Activated CD4-positive, alpha-beta memory T cell treated with anti-CD3 and anti-CD28 coated beads, Interleukin-2, amount 10 ng/mL, durations not matched to agents 7 days and 5 days (primary cell): Measurements from ENCODE around the gene KIF1A. TPM values are rescaled to one million over a fixed set of nuclear protein-coding genes. Genes with fewer than 3 reads are reported as not detected.

Experiments
- CTCF ChIA-PET: fragments of 350-600 bp; sonication (Branson Sonifier 250); formaldehyde crosslinking; loops from one replicate; lab custom pipeline; 2021; ENCODE audit warnings: antibody characterized with exemption, inconsistent platforms; lab: Charles Lee
- POLR2A ChIA-PET: fragments of 350-600 bp; sonication (Branson Sonifier 250); formaldehyde crosslinking; loops from one replicate; lab custom pipeline; 2021; ENCODE audit warnings: antibody characterized with exemption; lab: Charles Lee
- DNase-seq: peaks from one replicate; pipeline ENCODE4 v3.0.0-alpha.2; 2020
- H3K27ac Mint-ChIP-seq: one replicate; pipeline ENCODE4 v1.8.0; 2021; ENCODE audit warnings: mild to moderate bottlenecking, mixed read lengths
- H3K27me3 Mint-ChIP-seq: one replicate; pipeline ENCODE4 v1.8.0; 2021; ENCODE audit warnings: mixed read lengths
- H3K36me3 Mint-ChIP-seq: one replicate; pipeline ENCODE4 v1.8.0; 2021; ENCODE audit warnings: low read depth, mixed read lengths
- H3K4me1 Mint-ChIP-seq: one replicate; pipeline ENCODE4 v1.8.0; 2021; ENCODE audit warnings: mixed read lengths
- H3K4me3 Mint-ChIP-seq: one replicate; pipeline ENCODE4 v1.8.0; 2021; ENCODE audit warnings: mild to moderate bottlenecking, mixed read lengths
- H3K9me3 Mint-ChIP-seq: one replicate; pipeline ENCODE4 v1.8.0; 2021; ENCODE audit warnings: mixed read lengths
- total RNA-seq, 2 experiments: library from RNA; stranded (reverse); gene quantifications; one replicate each; pipeline ENCODE4 v1.2.3, GENCODE V29; 2021

KIF1A gene
- total RNA-seq, 2 experiments from 2014 or later, result 0.58 to 0.71 TPM

- DNase-seq, result no peak
- H3K27me3 Mint-ChIP-seq, result no peaks in the 10 kb centered on the region
- H3K4me3 Mint-ChIP-seq, result no peak overlapping the region
- no peaks in the 10 kb centered on the region for H3K9me3 Mint-ChIP-seq
- peaks cover 7% of the 10 kb centered on the region for H3K4me1 Mint-ChIP-seq
- POLR2A ChIA-PET, result no interaction called here
- H3K27ac Mint-ChIP-seq, result no peak overlapping the region
- CTCF ChIA-PET, result interaction anchor here (1.2 kb wide), 1 partner anchor 229 kb away, joined by 3 read pairs; no protein-coding TSS in a partner anchor
- no peaks in the 10 kb centered on the region for H3K36me3 Mint-ChIP-seq
Observed at GRCh38 chr2:240742602-240743095, 77.4 kb downstream of the KIF1A start.

GRCh38 chr2:240741091-240741490 lies 78.9 kb downstream of the KIF1A start:
- Mint-ChIP-seq H3K27me3 (no peaks in the 10 kb centered on the region), H3K4me3 (no peak overlapping the region), H3K36me3 (no peaks in the 10 kb centered on the region), H3K4me1 (peaks cover 7% of the 10 kb centered on the region), H3K9me3 (no peaks in the 10 kb centered on the region), H3K27ac (no peak overlapping the region)
- no peak for DNase-seq
- ChIA-PET CTCF (no interaction called here), POLR2A (no interaction called here)

GRCh38 chr2:240739797-240740196 lies 80.2 kb downstream of the KIF1A start:
- H3K9me3 Mint-ChIP-seq, result no peaks in the 10 kb centered on the region
- no peak overlapping the region for H3K27ac Mint-ChIP-seq
- no peaks in the 10 kb centered on the region for H3K27me3 Mint-ChIP-seq
- peak; percentile 23 for DNase-seq
- H3K4me3 Mint-ChIP-seq, result no peak overlapping the region
- POLR2A ChIA-PET, result no interaction called here
- H3K36me3 Mint-ChIP-seq, result no peaks in the 10 kb centered on the region
- CTCF ChIA-PET, result no interaction called here
- peaks cover 7% of the 10 kb centered on the region for H3K4me1 Mint-ChIP-seq

DNA sequence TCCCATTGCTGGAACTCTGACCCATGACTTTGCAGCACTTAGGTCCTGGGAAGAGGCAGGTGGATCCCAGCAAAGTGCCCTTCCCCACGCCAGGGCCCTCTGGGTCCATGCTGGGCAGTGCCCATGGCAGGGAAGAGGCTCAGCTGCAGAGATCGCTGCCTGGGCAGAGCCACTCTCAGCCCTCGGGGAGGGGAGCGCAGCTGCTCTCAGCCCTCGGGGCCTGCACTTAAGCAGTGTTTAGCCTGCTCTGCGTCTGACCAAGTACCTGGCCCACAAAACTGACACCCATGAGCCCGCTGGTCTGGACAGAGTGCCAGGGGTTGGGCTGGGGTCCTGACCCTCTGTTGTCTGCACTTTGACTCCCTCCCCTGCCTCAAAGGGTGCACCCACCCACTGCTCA lies 82.1 kb downstream of the KIF1A start:
- no peak for DNase-seq
- H3K4me3 Mint-ChIP-seq, result no peak overlapping the region
- ChIA-PET POLR2A (no interaction called here), CTCF (no interaction called here)
- H3K4me1 Mint-ChIP-seq, result peaks cover 7% of the 10 kb centered on the region
- no peaks in the 10 kb centered on the region for H3K27me3 Mint-ChIP-seq
- H3K9me3 Mint-ChIP-seq, result no peaks in the 10 kb centered on the region
- H3K27ac Mint-ChIP-seq, result no peak overlapping the region
- H3K36me3 Mint-ChIP-seq, result no peaks in the 10 kb centered on the region

- no peaks in the 10 kb centered on the region for H3K27me3 Mint-ChIP-seq
- ChIA-PET CTCF (no interaction called here), POLR2A (no interaction called here)
- DNase-seq, result no peak
- no peak overlapping the region for H3K4me3 Mint-ChIP-seq
- H3K27ac Mint-ChIP-seq, result no peak overlapping the region
- H3K9me3 Mint-ChIP-seq, result no peaks in the 10 kb centered on the region
- H3K36me3 Mint-ChIP-seq, result no peaks in the 10 kb centered on the region
- H3K4me1 Mint-ChIP-seq, result peaks cover 7% of the 10 kb centered on the region
Observed at GRCh38 chr2:240737512-240737911, 82.5 kb downstream of the KIF1A start.

DNA sequence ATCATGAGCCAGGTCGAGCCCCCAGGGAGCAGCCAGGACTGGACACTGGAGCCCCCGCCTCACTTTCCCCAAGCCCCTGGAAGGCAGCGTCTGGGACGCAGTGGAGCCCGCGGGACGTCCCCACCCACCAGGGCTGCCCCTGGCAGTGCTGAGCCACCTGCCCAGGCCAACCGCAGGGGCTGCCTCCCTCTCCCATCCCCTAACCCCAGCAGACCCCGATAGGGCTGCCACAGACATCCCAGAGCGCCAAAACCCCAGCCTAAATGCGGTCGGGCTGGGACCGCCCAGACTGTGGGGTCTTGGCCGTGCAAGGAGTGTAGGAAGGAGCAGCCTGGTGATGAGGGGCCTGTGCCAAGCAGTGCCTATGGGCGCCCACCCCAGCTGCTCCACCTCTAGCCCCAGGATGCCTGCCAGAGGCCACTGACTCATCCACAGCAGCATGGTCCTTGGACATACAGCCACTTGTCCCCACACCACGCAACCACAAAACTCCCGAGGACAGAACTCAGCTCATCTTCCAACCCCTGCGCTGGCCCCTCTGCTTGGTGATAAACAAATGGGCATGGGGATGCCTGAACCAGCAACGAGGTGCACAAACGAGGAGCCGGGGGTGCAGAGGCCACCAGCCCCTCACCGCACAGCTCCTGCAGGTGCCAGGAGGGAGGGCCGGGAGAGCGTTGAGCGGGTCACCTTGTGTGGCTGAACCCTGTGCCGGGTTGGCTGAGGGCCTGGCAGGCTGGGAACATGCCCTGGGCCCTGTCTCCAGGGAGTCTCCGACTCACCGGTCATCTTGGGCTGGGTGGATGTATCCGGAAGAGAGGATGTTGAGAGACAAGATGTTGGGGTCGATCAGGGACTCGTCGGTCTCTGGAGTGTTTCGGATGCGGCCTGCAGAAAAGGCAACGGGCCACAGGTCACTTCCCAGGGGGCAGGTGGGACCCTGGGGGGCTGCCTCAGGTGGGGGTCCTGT lies 83.5 kb downstream of the KIF1A start:
- Mint-ChIP-seq H3K27me3 (no peaks in the 10 kb centered on the region), H3K4me3 (no peak overlapping the region), H3K36me3 (no peaks in the 10 kb centered on the region), H3K9me3 (no peaks in the 10 kb centered on the region), H3K4me1 (peaks cover 7% of the 10 kb centered on the region), H3K27ac (no peak overlapping the region)
- CTCF ChIA-PET, result no interaction called here
- DNase-seq, result no peak
- POLR2A ChIA-PET, result no interaction called here

- no peaks in the 10 kb centered on the region for H3K9me3 Mint-ChIP-seq
Observed at GRCh38 chr2:240735476-240735875, 84.5 kb downstream of the KIF1A start.

DNA sequence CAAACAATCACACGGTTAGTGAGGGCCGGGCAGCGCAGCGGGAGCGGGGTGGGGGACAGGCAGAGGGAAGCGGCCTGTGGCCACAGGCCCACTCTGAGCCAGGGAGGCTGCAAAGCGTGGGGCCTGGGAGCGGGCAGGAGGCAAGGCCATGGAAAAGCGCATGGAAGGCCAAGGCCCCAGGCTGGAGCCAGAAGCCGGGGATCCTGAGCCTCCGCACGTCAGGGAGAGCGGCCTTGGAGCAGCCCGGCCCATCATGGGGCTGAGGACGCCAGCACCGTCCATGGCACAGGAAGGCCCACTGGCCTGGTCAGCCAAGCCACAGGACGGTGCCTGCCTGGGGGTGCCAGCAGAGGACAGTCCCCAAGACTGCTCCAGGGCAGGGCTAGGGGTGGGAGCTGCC lies 85.3 kb downstream of the KIF1A start:
- H3K36me3 Mint-ChIP-seq, result no peaks in the 10 kb centered on the region
- CTCF ChIA-PET, result no interaction called here
- H3K27me3 Mint-ChIP-seq, result no peaks in the 10 kb centered on the region
- no peaks in the 10 kb centered on the region for H3K9me3 Mint-ChIP-seq
- H3K4me1 Mint-ChIP-seq, result peaks cover 5% of the 10 kb centered on the region
- H3K4me3 Mint-ChIP-seq, result no peak overlapping the region
- H3K27ac Mint-ChIP-seq, result no peak overlapping the region
- POLR2A ChIA-PET, result no interaction called here
- no peak for DNase-seq

More at GRCh38 chr2:240735476-240735875, 84.5 kb downstream of the KIF1A start:
- Mint-ChIP-seq H3K27me3 (no peaks in the 10 kb centered on the region), H3K4me3 (no peak overlapping the region), H3K36me3 (no peaks in the 10 kb centered on the region), H3K4me1 (peaks cover 7% of the 10 kb centered on the region), H3K27ac (no peak overlapping the region)
- CTCF ChIA-PET, result no interaction called here
- POLR2A ChIA-PET, result no interaction called here
- no peak for DNase-seq

DNA sequence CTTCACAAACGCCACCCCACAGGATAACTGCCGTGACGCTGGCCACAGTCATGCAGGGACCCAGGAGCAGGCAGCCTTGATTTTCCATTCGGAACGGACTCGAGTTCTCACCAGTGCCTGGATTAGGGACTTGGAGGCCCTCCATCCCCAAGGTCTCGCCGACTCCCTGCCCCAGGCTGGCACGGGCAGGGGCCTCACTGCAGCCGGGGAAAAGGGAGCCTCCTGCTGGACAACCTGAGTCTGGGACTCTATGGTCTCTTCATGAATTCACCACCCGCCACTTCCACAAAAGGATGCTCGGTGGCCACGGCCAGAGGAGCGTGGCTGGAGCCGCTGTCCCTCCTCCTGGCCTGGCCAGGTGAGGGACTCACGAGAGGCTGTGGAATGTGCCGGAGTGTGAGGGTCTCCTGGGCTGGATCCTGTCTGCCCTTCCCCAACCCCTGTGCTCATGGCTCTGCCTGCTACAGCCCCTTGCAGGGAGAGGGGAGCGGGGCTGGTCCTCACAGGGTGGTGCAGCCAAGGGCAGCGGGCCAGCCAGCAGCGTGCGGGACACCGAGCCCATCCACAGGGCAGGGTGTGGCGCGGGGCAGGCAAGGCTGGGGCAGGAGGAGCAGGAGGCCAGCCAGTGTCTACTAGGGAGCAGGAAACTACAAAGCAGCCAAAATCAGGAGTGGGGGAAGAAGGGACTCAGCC lies 86.1 kb downstream of the KIF1A start:
- CTCF ChIA-PET, result no interaction called here
- DNase-seq, result no peak
- POLR2A ChIA-PET, result no interaction called here
- Mint-ChIP-seq H3K36me3 (no peaks in the 10 kb centered on the region), H3K4me3 (no peak overlapping the region), H3K27me3 (no peaks in the 10 kb centered on the region), H3K4me1 (no peaks in the 10 kb centered on the region), H3K9me3 (no peaks in the 10 kb centered on the region), H3K27ac (no peak overlapping the region)

GRCh38 chr2:240732911-240733622 lies 87.0 kb downstream of the KIF1A start:
- Mint-ChIP-seq H3K36me3 (no peaks in the 10 kb centered on the region), H3K4me1 (no peaks in the 10 kb centered on the region), H3K4me3 (no peak overlapping the region), H3K9me3 (no peaks in the 10 kb centered on the region), H3K27me3 (no peaks in the 10 kb centered on the region), H3K27ac (no peak overlapping the region)
- DNase-seq, result no peak
- ChIA-PET CTCF (interaction anchor here (0.7 to 0.8 kb wide), 2 partner anchors 219 to 221 kb away, joined by 3 read pairs; no protein-coding TSS in a partner anchor), POLR2A (no interaction called here)

DNA sequence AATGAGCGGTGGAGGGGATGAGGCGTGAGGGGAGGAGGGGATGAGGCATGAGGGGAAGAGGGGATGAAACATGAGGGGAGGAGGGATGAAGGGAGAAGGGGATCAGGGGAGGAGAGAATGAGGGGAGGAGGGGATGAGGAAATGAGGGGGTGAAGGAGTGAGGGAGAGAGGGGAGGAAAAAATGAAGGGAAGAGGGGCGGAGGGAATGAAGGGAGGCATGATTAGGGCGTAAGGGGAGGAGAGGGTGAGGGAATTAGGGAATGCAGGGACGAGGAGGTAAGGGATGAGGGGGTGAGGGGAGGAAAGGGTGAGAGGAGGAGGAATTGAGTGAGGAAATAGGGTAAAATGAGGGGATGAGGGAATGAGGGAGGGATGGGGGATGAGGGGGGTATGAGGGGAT lies 87.8 kb downstream of the KIF1A start:
- H3K4me1 Mint-ChIP-seq, result no peaks in the 10 kb centered on the region
- H3K4me3 Mint-ChIP-seq, result no peak overlapping the region
- CTCF ChIA-PET, result interaction anchor here (0.6 to 0.8 kb wide), 2 partner anchors 102 to 218 kb away, joined by 3 read pairs; no protein-coding TSS in a partner anchor
- no peaks in the 10 kb centered on the region for H3K36me3 Mint-ChIP-seq
- POLR2A ChIA-PET, result no interaction called here
- no peak for DNase-seq
- no peak overlapping the region for H3K27ac Mint-ChIP-seq
- no peaks in the 10 kb centered on the region for H3K27me3 Mint-ChIP-seq
- no peaks in the 10 kb centered on the region for H3K9me3 Mint-ChIP-seq

- Mint-ChIP-seq H3K4me3 (no peak overlapping the region), H3K4me1 (no peaks in the 10 kb centered on the region), H3K9me3 (no peaks in the 10 kb centered on the region), H3K36me3 (no peaks in the 10 kb centered on the region), H3K27ac (no peak overlapping the region), H3K27me3 (no peaks in the 10 kb centered on the region)
- DNase-seq, result no peak
- ChIA-PET POLR2A (no interaction called here), CTCF (interaction anchor here (0.6 kb wide), 1 partner anchor 217 kb away, joined by 4 read pairs; no protein-coding TSS in a partner anchor)
Observed at GRCh38 chr2:240731178-240731545, 88.9 kb downstream of the KIF1A start.
